A549 (cell line): Measurements from ENCODE around the gene SLAMF1. TPM values are rescaled to one million over a fixed set of nuclear protein-coding genes. Genes with fewer than 3 reads are reported as not detected.

ENCODE experiments used
- ATAC-seq, 2 experiments: fragments of 200-7000 bp in 1 of 2; fragments of >200 bp in 1 of 2; cut with Nextera tagmentation in 1 of 2; cut with Tn5 transposase in 1 of 2; 3 replicates each; pipeline versions ENCODE4 v1.8.0 to v1.9.1; 2018 to 2020; ENCODE audit warnings: mild to moderate bottlenecking in 1 of 2, moderate library complexity in 1 of 2
- CTCF ChIA-PET: fragments of 300-600 bp; sonication (Branson Sonifier 250); formaldehyde crosslinking; extraction: SDS; loops from one replicate; lab custom pipeline; 2021; ENCODE audit warnings: antibody characterized with exemption, inconsistent platforms; lab: Yijun Ruan, JAX
- POLR2A ChIA-PET: fragments of 350-600 bp; formaldehyde crosslinking; extraction: SDS; loops from one replicate; lab custom pipeline; 2021; ENCODE audit warnings: antibody characterized with exemption, inconsistent platforms; lab: Yijun Ruan, JAX
- DNase-seq, 2 experiments: peaks; one replicate each; pipeline versions ENCODE4 v3.0.0 to v3.0.0-alpha.2; 2011 to 2016; ENCODE audit warnings: low read depth in 1 of 2, low spot score in 1 of 2
- FAIRE-seq: peaks from 2 replicates; lab custom pipeline; 2011; peaks lifted over from hg19 to GRCh38; lab: Jason Lieb, UNC
- H3K27ac ChIP-seq, 2 experiments: fragments of >200 bp; sonication (Bioruptor Twin); formaldehyde crosslinking; 3 replicates each; pipeline ENCODE4 v1.5.1; 2016 to 2017
- H3K4me1 ChIP-seq: fragments of >200 bp; sonication (Bioruptor Twin); formaldehyde crosslinking; 3 replicates; pipeline ENCODE4 v1.6.1; 2016
- H3K4me2 ChIP-seq: fragments of >200 bp; sonication (Bioruptor Twin); formaldehyde crosslinking; 3 replicates; pipeline ENCODE4 v1.6.1; 2016
- H3K4me3 ChIP-seq: fragments of >200 bp; sonication (Bioruptor Twin); formaldehyde crosslinking; 3 replicates; pipeline ENCODE4 v1.5.1; 2016
- H3K9me3 ChIP-seq: fragments of >200 bp; sonication (Bioruptor Twin); formaldehyde crosslinking; 3 replicates; pipeline ENCODE4 v1.6.1; 2016
- BHLHE40 ChIP-seq: IDR thresholded peaks from 2 replicates; pipeline ENCODE4 v1.6.1; 2012; ENCODE audit warnings: low read depth, low read length, inconsistent platforms
- CBX8 ChIP-seq: fragments of 200-600 bp; sonication (generic); IDR thresholded peaks from 2 replicates; pipeline ENCODE4 v1.6.1; 2016
- CHD4 ChIP-seq: fragments of 200-600 bp; sonication (generic); IDR thresholded peaks from 2 replicates; pipeline ENCODE4 v1.6.1; 2016; ENCODE audit warnings: antibody characterized with exemption, mild to moderate bottlenecking, borderline replicate concordance
- EHF ChIP-seq: fragments of 250-450 bp; sonication (Bioruptor Pico); IDR thresholded peaks from 2 replicates; pipeline ENCODE4 v1.5.0; 2020; ENCODE audit warnings: mild to moderate bottlenecking
- EHMT2 ChIP-seq: fragments of 200-600 bp; sonication (generic); IDR thresholded peaks from 2 replicates; pipeline ENCODE4 v1.6.1; 2016; ENCODE audit warnings: antibody characterized with exemption, low read depth, mild to moderate bottlenecking, moderate library complexity
- EP300 ChIP-seq, 2 experiments: fragments of >200 bp; sonication (Bioruptor Twin); formaldehyde crosslinking; IDR thresholded peaks; 2 replicates in 1 of 2; 3 replicates in 1 of 2; pipeline ENCODE4 v1.6.1; 2016 to 2017
- ESRRA ChIP-seq: fragments of 150-350 bp; IDR thresholded peaks from 2 replicates; pipeline ENCODE4 v1.6.1; 2014; ENCODE audit warnings: mild to moderate bottlenecking, low read length, borderline replicate concordance
- FOSL2 ChIP-seq, 2 experiments: fragments of 450-650 bp in 1 of 2; fragments of >200 bp in 1 of 2; sonication (Bioruptor Twin) in 1 of 2; formaldehyde crosslinking; IDR thresholded peaks; 2 replicates each; pipeline versions ENCODE4 v1.5.0 to v1.6.1; 2016 to 2020; ENCODE audit warnings: mild to moderate bottlenecking in 1 of 2, moderate library complexity in 1 of 2
- HEYL ChIP-seq: fragments of 250-450 bp; sonication (Bioruptor Pico); IDR thresholded peaks from 2 replicates; pipeline ENCODE4 v1.8.0; 2021; ENCODE audit warnings: mild to moderate bottlenecking, moderate library complexity
- HOXB13 ChIP-seq: fragments of 250-450 bp; sonication (Bioruptor Pico); IDR thresholded peaks from 2 replicates; pipeline ENCODE4 v1.5.0; 2020; ENCODE audit warnings: low read depth, mild to moderate bottlenecking, moderate library complexity
- KDM1A ChIP-seq: fragments of 200-600 bp; sonication (generic); IDR thresholded peaks from 2 replicates; pipeline ENCODE4 v1.6.1; 2016; ENCODE audit warnings: low read depth, mild to moderate bottlenecking
- KDM5A ChIP-seq: fragments of 200-600 bp; sonication (generic); IDR thresholded peaks from 2 replicates; pipeline ENCODE4 v1.6.1; 2016; ENCODE audit warnings: antibody characterized with exemption, mild to moderate bottlenecking
- MAFK ChIP-seq: fragments of 450-650 bp; IDR thresholded peaks from 2 replicates; pipeline ENCODE4 v1.6.1; 2014; ENCODE audit not compliant: partially characterized antibody
- MAZ ChIP-seq: fragments of 150-350 bp; IDR thresholded peaks from 2 replicates; pipeline ENCODE4 v1.6.1; 2014; ENCODE audit warnings: antibody characterized with exemption, low read depth, low read length, borderline replicate concordance
- NFE2L2 ChIP-seq: fragments of 150-350 bp; conservative IDR thresholded peaks from 2 replicates; pipeline ENCODE4 v1.6.1; 2014; ENCODE audit warnings: low read length
- NPAS2 ChIP-seq: fragments of 250-450 bp; sonication (Bioruptor Pico); IDR thresholded peaks from 2 replicates; pipeline ENCODE4 v1.8.0; 2022; ENCODE audit warnings: mild to moderate bottlenecking, moderate library complexity, borderline replicate concordance
- NR3C1 ChIP-seq: fragments of >200 bp; sonication (Bioruptor Twin); formaldehyde crosslinking; IDR thresholded peaks from 3 replicates; pipeline ENCODE4 v1.6.1; 2017
- RAD21 ChIP-seq, 2 experiments: fragments of >200 bp in 1 of 2; sonication (Bioruptor Twin) in 1 of 2; formaldehyde crosslinking in 1 of 2; IDR thresholded peaks in 1 of 2; conservative IDR thresholded peaks in 1 of 2; 2 replicates in 1 of 2; 3 replicates in 1 of 2; pipeline ENCODE4 v1.6.1; 2012 to 2018; ENCODE audit warnings: inconsistent platforms in 1 of 2
- RARB ChIP-seq: fragments of 250-450 bp; sonication (Bioruptor Pico); IDR thresholded peaks from 2 replicates; pipeline ENCODE4 v1.8.0; 2021; ENCODE audit warnings: mild to moderate bottlenecking, moderate library complexity
- RNF2 ChIP-seq: fragments of 200-600 bp; sonication (generic); IDR thresholded peaks from 2 replicates; pipeline ENCODE4 v1.6.1; 2016; ENCODE audit warnings: low read depth, mild to moderate bottlenecking, antibody characterized with exemption, moderate library complexity, borderline replicate concordance
- TP53 ChIP-seq: fragments of 250-450 bp; sonication (Bioruptor Pico); IDR thresholded peaks from 2 replicates; pipeline ENCODE4 v1.5.0; 2021; ENCODE audit warnings: mild to moderate bottlenecking, moderate library complexity
- ZC3H11A ChIP-seq: fragments of 450-650 bp; IDR thresholded peaks from 2 replicates; pipeline ENCODE4 v1.6.1; 2014; ENCODE audit warnings: antibody characterized with exemption, mild to moderate bottlenecking
- ZFP36 ChIP-seq: fragments of 450-650 bp; IDR thresholded peaks from 2 replicates; pipeline ENCODE4 v1.6.1; 2014; ENCODE audit warnings: borderline replicate concordance; ENCODE audit not compliant: partially characterized antibody
- ZNF302 ChIP-seq: fragments of 250-450 bp; sonication (Bioruptor Pico); IDR thresholded peaks from 2 replicates; pipeline ENCODE4 v1.9.0; 2021; ENCODE audit warnings: inconsistent platforms, mild to moderate bottlenecking, moderate library complexity
- ZSCAN20 ChIP-seq: fragments of 250-450 bp; sonication (Bioruptor Pico); IDR thresholded peaks from 2 replicates; pipeline ENCODE4 v1.8.0; 2022; ENCODE audit warnings: mild to moderate bottlenecking, moderate library complexity
- WGBS: methylation state at CpG from one replicate; pipeline ENCODE4 v1.1.6; 2017; ENCODE audit errors: missing lambda C conversion rate; 5-methylcytosine and 5-hydroxymethylcytosine counted together
- polyA plus RNA-seq, 4 experiments: library from polyadenylated mRNA; depleted of rRNA in 3 of 4; stranded (reverse); fragments of >200 nt; fragmentation: RNase III in 1 of 4; extraction: RNeasy Plus Mini Kit Qiagen cat#74134 plus additional on column Dnase treatment in 1 of 4; gene quantifications; 2 replicates in 3 of 4; 3 replicates in 1 of 4; pipeline ENCODE4 v1.2.3, GENCODE V29; 2011 to 2017
- TF ChIP-seq, protein P1 (sequence below): fragments of 250-450 bp; sonication (Bioruptor Pico); IDR thresholded peaks from 2 replicates; pipeline ENCODE4 v1.5.0; 2021; ENCODE audit warnings: mild to moderate bottlenecking, moderate library complexity, borderline replicate concordance
- TF ChIP-seq, protein P2 (sequence below): fragments of >200 bp; sonication (Bioruptor Twin); formaldehyde crosslinking; IDR thresholded peaks from 2 replicates; pipeline ENCODE4 v1.6.1; 2016
- TF ChIP-seq, protein P3 (sequence below): fragments of 150-350 bp; IDR thresholded peaks from 2 replicates; pipeline ENCODE4 v1.6.1; 2014; ENCODE audit warnings: low read depth, mild to moderate bottlenecking, low read length
- TF ChIP-seq, protein P4 (sequence below): fragments of 200-600 bp; sonication (generic); IDR thresholded peaks from 2 replicates; pipeline ENCODE4 v1.6.1; 2016; ENCODE audit warnings: antibody characterized with exemption, mild to moderate bottlenecking, moderate library complexity

Gene SLAMF1
- polyA plus RNA-seq, 2 of the 4 experiments (the other 2 are of a cell fraction) = not detected

DNA sequence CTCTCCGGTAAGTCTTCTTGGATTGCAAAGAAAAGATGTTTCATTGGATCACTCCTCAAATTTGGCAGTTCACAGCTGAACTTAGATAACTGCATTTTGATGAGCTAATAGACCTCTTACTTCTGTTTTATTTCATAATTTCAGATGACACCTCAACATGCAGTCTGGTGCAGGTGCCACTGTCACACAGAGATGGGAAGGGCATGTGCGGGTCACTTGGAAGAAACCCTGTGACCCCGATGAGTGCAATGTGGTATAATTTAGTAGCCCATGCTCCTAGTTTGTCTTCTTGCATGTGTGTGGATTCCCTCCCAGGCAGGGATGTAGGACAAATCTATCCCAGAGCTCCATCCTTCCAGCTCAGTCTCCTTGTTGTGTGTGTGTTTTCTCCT lies 481 bp upstream of the SLAMF1 start:
- no peak overlapping the region for H3K4me3 ChIP-seq
- no peak overlapping the region for H3K4me2 ChIP-seq
- FAIRE-seq (no peak), DNase-seq (no peak), ATAC-seq (no peak)
- no peaks in the 10 kb centered on the region for H3K4me1 ChIP-seq
- no peak overlapping the region for H3K27ac ChIP-seq
- WGBS = 74% methylated on average over 3 of the region's 3 CpGs
- POLR2A ChIA-PET = interaction anchor here (0.6 kb wide), 1 partner anchor 33 kb away, joined by 3 read pairs; no protein-coding TSS in a partner anchor
- CTCF ChIA-PET = interaction anchor here (3.0 kb wide), 1 partner anchor 27 kb away, joined by 8 read pairs; no protein-coding TSS in a partner anchor
- no peaks in the 10 kb centered on the region for H3K9me3 ChIP-seq
- TF ChIP-seq RNF2 (no peak), EHF (no peak), KDM1A (no peak), MAFK (no peak), CBX8 (no peak), KDM5A (no peak), ESRRA (no peak), MAZ (no peak), ZC3H11A (no peak), HEYL (CRISPR knock-in tag) (no peak), RARB (CRISPR knock-in tag) (no peak), NR3C1 (no peak), NPAS2 (no peak), BHLHE40 (no peak), HOXB13 (no peak), EP300 (IDR thresholded peaks at IDR 0.05) (no peak)
- TF ChIP-seq, protein P1, sequence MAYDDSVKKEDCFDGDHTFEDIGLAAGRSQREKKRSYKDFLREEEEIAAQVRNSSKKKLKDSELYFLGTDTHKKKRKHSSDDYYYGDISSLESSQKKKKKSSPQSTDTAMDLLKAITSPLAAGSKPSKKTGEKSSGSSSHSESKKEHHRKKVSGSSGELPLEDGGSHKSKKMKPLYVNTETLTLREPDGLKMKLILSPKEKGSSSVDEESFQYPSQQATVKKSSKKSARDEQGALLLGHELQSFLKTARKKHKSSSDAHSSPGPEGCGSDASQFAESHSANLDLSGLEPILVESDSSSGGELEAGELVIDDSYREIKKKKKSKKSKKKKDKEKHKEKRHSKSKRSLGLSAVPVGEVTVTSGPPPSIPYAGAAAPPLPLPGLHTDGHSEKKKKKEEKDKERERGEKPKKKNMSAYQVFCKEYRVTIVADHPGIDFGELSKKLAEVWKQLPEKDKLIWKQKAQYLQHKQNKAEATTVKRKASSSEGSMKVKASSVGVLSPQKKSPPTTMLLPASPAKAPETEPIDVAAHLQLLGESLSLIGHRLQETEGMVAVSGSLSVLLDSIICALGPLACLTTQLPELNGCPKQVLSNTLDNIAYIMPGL = no peak
- TF ChIP-seq, protein P2, sequence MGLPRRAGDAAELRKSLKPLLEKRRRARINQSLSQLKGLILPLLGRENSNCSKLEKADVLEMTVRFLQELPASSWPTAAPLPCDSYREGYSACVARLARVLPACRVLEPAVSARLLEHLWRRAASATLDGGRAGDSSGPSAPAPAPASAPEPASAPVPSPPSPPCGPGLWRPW = no peak
- TF ChIP-seq, protein P3, sequence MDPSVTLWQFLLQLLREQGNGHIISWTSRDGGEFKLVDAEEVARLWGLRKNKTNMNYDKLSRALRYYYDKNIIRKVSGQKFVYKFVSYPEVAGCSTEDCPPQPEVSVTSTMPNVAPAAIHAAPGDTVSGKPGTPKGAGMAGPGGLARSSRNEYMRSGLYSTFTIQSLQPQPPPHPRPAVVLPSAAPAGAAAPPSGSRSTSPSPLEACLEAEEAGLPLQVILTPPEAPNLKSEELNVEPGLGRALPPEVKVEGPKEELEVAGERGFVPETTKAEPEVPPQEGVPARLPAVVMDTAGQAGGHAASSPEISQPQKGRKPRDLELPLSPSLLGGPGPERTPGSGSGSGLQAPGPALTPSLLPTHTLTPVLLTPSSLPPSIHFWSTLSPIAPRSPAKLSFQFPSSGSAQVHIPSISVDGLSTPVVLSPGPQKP = no peak

DNA sequence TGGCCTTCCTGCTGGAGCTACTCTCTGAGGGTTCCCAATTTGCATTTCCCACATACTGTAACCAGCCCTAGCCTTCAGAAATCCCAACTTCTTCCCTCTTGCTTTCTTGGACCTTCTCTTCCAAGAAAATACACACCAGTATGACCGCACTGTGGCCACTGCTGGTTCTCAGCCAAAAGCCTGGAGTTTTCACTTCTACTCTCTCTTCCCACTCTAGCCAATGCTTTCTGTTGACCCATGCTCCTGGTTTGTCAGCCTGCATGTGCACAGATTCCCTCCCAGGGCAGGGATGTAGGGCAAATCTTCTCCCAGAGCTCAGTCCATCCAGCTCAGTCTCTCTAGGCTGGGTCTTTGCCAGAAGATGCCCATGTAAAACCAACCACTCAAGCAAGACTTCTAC lies 664 bp downstream of the SLAMF1 start:
- ChIA-PET CTCF (interaction anchor here (0.8 to 3.0 kb wide), 3 partner anchors 28 to 308 kb away, joined by 3 to 8 read pairs (median 4); partner anchors contain the start of gene ITLN2), POLR2A (no interaction called here)
- no peak overlapping the region for H3K27ac ChIP-seq
- ATAC-seq = peak in 1 of 2 experiments; percentile 32; a peak in 1 of 6 replicates
- no peaks in the 10 kb centered on the region for H3K9me3 ChIP-seq
- H3K4me3 ChIP-seq = no peak overlapping the region
- no peak overlapping the region; the same call in 2 of the 3 replicates for H3K4me2 ChIP-seq
- WGBS = 83% methylated on average over 1 of the region's 1 CpG
- DNase-seq = no peak
- no peaks in the 10 kb centered on the region for H3K4me1 ChIP-seq
- no peak for FAIRE-seq
- TF ChIP-seq, protein P4, sequence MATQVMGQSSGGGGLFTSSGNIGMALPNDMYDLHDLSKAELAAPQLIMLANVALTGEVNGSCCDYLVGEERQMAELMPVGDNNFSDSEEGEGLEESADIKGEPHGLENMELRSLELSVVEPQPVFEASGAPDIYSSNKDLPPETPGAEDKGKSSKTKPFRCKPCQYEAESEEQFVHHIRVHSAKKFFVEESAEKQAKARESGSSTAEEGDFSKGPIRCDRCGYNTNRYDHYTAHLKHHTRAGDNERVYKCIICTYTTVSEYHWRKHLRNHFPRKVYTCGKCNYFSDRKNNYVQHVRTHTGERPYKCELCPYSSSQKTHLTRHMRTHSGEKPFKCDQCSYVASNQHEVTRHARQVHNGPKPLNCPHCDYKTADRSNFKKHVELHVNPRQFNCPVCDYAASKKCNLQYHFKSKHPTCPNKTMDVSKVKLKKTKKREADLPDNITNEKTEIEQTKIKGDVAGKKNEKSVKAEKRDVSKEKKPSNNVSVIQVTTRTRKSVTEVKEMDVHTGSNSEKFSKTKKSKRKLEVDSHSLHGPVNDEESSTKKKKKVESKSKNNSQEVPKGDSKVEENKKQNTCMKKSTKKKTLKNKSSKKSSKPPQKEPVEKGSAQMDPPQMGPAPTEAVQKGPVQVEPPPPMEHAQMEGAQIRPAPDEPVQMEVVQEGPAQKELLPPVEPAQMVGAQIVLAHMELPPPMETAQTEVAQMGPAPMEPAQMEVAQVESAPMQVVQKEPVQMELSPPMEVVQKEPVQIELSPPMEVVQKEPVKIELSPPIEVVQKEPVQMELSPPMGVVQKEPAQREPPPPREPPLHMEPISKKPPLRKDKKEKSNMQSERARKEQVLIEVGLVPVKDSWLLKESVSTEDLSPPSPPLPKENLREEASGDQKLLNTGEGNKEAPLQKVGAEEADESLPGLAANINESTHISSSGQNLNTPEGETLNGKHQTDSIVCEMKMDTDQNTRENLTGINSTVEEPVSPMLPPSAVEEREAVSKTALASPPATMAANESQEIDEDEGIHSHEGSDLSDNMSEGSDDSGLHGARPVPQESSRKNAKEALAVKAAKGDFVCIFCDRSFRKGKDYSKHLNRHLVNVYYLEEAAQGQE = no peak
- no peak for TF ChIP-seq FOSL2 (IDR thresholded peaks at IDR 0.05)
- TF ChIP-seq FOSL2 (CRISPR knock-in tag; IDR thresholded peaks at IDR 0.05) = no peak
- no peak for TF ChIP-seq EHMT2
- no peak for TF ChIP-seq EHF
- TF ChIP-seq, protein P1 = no peak
- no peak for TF ChIP-seq ESRRA
- no peak for TF ChIP-seq EP300 (IDR thresholded peaks at IDR 0.05)
- TF ChIP-seq ZSCAN20 = no peak
- no peak for TF ChIP-seq CHD4
- TF ChIP-seq TP53 (CRISPR knock-in tag) = no peak
- TF ChIP-seq RAD21 (conservative IDR thresholded peaks at IDR 0.05 in 1 of 2, IDR thresholded peaks at IDR 0.05 in 1 of 2) = no peak
- TF ChIP-seq, protein P2 = no peak
- no peak for TF ChIP-seq NFE2L2
- no peak for TF ChIP-seq BHLHE40
- TF ChIP-seq ZFP36 = no peak
- no peak for TF ChIP-seq ZNF302 (CRISPR knock-in tag)
- no peak for TF ChIP-seq KDM5A
